AG09309 (cell line): ENCODE measurements around the gene PDZRN4.

Source experiments
- DNase-seq: peaks from one replicate; pipeline ENCODE4 v3.0.0-alpha.2; 2010; ENCODE audit warnings: low read depth
- H3K4me3 ChIP-seq: 2 replicates; pipeline ENCODE4 v1.5.1; 2011; ENCODE audit warnings: mild to moderate bottlenecking, low read depth, low read length, moderate library complexity; ENCODE audit not compliant: control insufficient read depth
- TF ChIP-seq, protein P1 (sequence below): IDR thresholded peaks from 2 replicates; pipeline ENCODE4 v1.5.1; 2011; ENCODE audit warnings: mild to moderate bottlenecking, low read depth, low read length, inconsistent platforms; ENCODE audit not compliant: insufficient read depth, control insufficient read depth; ENCODE audit errors: missing control alignments

Gene PDZRN4

DNA sequence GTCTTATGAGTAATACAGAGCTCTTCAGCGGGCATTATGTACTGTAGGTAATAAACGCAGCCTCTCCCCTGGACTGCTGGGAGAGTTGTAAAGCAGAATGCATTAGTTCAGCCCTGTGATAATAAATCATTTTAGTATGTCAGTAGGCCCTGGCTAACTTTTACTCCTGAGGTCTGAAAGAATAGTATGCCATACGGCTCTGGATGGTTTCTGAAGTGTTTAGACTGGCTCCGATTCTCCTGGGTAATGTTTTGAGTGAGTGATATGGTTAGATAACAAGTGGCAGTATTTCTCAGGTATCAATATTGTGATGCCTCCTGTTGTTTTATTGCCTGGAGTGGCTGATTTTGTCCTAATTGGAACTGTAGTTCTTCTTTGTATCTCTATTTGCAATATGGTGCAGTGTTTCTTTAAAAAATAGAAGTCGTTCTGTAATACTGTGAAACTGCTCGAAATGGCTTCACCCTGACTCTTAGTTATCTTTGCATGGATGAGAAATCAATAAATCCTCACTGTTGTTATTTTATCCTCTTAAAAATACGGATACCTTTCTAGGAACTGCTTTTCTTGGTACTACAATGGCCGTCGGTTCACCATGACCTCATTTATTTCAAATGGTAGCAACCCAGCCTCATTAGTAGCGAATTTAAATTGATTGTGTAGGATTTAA, 100.2 kb downstream of the PDZRN4 start:
- H3K4me3 ChIP-seq: no peak overlapping the region
- TF ChIP-seq, protein P1, sequence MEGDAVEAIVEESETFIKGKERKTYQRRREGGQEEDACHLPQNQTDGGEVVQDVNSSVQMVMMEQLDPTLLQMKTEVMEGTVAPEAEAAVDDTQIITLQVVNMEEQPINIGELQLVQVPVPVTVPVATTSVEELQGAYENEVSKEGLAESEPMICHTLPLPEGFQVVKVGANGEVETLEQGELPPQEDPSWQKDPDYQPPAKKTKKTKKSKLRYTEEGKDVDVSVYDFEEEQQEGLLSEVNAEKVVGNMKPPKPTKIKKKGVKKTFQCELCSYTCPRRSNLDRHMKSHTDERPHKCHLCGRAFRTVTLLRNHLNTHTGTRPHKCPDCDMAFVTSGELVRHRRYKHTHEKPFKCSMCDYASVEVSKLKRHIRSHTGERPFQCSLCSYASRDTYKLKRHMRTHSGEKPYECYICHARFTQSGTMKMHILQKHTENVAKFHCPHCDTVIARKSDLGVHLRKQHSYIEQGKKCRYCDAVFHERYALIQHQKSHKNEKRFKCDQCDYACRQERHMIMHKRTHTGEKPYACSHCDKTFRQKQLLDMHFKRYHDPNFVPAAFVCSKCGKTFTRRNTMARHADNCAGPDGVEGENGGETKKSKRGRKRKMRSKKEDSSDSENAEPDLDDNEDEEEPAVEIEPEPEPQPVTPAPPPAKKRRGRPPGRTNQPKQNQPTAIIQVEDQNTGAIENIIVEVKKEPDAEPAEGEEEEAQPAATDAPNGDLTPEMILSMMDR: no peak
- no peak for DNase-seq

DNA sequence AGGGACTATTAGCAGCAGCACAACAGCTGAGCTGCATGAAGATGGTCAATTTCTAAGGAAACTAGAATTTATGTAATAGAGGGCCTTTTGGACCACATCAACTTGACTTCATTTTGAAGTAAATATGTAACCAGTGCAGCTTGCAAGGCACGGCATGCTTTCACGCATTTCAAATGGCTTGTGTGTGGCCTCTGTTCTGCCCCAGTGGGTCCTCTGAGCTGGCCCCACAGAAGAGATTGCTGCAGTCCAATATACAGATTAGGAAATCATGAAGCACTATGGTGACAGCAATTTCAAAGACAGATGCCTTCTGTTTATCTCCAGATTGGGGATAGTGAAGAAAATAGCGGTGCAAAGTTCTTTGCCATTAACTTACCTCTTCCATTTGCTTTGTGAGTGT, 101.4 kb downstream of the PDZRN4 start:
- DNase-seq: no peak
- TF ChIP-seq, protein P1: no peak
- H3K4me3 ChIP-seq: no peak overlapping the region

DNA sequence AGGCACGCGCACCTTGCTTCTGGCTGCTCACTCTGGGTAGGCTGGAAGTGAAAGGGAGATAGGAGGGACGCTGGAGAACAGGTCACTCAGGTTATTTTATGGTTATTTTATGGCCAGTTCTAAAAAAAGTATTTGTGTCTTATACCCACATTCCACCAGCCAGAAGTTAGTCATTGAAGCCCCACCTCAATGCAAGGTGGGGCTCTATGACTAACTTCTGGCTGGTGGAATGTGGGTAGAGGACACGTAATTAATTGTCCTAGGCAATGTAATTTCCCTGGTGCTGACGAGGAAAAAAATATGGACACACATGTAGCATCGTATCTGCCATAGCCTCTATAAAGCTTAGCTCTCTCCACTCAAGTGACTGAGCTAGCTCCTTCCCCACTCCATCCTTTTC, 104.9 kb downstream of the PDZRN4 start:
- H3K4me3 ChIP-seq: no peak overlapping the region
- no peak for DNase-seq
- TF ChIP-seq, protein P1: no peak

DNA sequence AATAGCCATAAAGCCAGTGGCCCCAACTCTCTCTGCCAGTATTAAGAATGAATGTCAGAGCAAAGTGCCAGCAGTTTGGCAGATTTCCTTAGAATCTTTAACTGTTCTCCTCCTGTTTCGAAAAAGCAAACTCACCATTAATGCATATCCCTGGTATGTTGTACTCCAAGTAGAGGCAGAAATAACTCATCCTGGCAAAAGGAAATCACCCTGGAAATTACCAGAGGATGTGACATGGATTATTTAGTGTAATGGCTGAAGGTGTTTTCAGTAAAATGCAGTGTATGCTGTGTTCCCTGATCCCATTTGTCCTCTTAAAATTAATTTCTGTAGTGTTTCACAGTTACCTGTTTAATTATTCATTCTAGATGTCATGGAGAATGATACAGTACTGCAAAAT, 105.3 kb downstream of the PDZRN4 start:
- no peak overlapping the region for H3K4me3 ChIP-seq
- no peak for DNase-seq
- TF ChIP-seq, protein P1: no peak

DNA sequence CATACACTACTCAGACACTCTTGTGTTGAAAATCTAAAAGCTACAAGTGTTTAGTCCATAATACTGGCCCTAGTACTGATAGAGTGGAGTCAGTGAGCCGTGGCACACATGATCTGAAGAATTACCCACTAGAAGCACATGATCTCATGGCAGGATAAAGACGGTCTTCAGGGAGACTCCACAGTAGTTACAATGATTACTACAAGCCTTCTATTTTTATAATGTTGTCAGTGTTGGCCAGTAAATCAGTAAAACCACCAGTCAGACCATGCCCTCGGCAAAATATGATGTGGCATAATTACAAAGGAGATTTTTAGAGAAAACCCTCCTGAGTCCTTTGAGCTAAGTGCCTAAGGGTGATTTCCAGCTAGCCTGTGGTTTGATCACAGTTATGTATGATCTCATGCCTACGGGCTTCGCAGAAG, 114.9 kb downstream of the PDZRN4 start:
- no peak for DNase-seq

DNA sequence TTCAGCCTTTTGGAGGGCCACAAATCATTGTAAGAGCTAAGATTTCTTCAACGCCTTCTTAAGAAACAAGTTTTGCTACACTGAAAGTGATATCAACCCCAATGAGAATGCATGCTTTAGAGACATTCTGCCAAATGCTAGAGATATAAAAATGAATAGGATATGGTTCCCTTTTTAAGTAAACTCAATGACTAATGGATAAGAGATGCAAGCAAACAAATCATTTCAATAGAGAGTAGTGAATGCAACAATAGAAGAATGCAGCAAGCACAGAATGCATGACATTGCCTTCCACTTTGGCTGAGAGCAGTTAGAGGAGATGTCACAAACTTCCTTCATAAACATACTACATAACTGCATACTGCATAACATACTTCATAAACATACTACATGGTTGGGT, 116.4 kb downstream of the PDZRN4 start:
- no peak for DNase-seq
- no peak overlapping the region for H3K4me3 ChIP-seq
- TF ChIP-seq, protein P1: no peak

More for the DNA sequence above, 114.9 kb downstream of the PDZRN4 start:
- TF ChIP-seq, protein P1: no peak
- H3K4me3 ChIP-seq: no peak overlapping the region
